Inflammatory macrophage treated with lipopolysaccharide for 4 hours (primary cell): ENCODE measurements around the gene LRRC4C.

ENCODE experiments used
- DNase-seq: peaks from one replicate; pipeline ENCODE4 v3.0.0-alpha.2; 2020

Gene LRRC4C

GRCh38 chr11:40328890-40329614, 1130.4 kb downstream of the LRRC4C start:
- no peak for DNase-seq

GRCh38 chr11:40323241-40323640, 1136.2 kb downstream of the LRRC4C start:
- DNase-seq, result no peak

GRCh38 chr11:40321537-40321936, 1137.9 kb downstream of the LRRC4C start:
- no peak for DNase-seq

- no peak for DNase-seq
These were observed 1143.3 kb downstream of the LRRC4C start for GRCh38 chr11:40316171-40316570.

GRCh38 chr11:40315122-40315521, 1144.3 kb downstream of the LRRC4C start:
- no peak for DNase-seq

GRCh38 chr11:40314327-40314726, 1145.1 kb downstream of the LRRC4C start:
- DNase-seq, result no peak

GRCh38 chr11:40306938-40307548, 1152.4 kb downstream of the LRRC4C start:
- peak; percentile 18 for DNase-seq

- no peak for DNase-seq
These were observed 1156.8 kb downstream of the LRRC4C start for GRCh38 chr11:40302669-40303068.

GRCh38 chr11:40295466-40295865, 1164.0 kb downstream of the LRRC4C start:
- DNase-seq, result no peak

- no peak for DNase-seq
These were observed 1164.7 kb downstream of the LRRC4C start for GRCh38 chr11:40294741-40295140.

GRCh38 chr11:40294349-40294735, 1165.1 kb downstream of the LRRC4C start:
- DNase-seq, result no peak

- peak; percentile 67 for DNase-seq
These were observed 1165.7 kb downstream of the LRRC4C start for GRCh38 chr11:40293655-40294348.

GRCh38 chr11:40292721-40293508, 1166.5 kb downstream of the LRRC4C start:
- no peak for DNase-seq

GRCh38 chr11:40291741-40292140, 1167.7 kb downstream of the LRRC4C start:
- DNase-seq, result no peak

GRCh38 chr11:40291329-40291728, 1168.1 kb downstream of the LRRC4C start:
- no peak for DNase-seq

- DNase-seq, result no peak
These were observed 1169.3 kb downstream of the LRRC4C start for GRCh38 chr11:40290171-40290631.

- no peak for DNase-seq
These were observed 1170.1 kb downstream of the LRRC4C start for GRCh38 chr11:40289370-40289769.

GRCh38 chr11:40287916-40288803, 1171.3 kb downstream of the LRRC4C start:
- no peak for DNase-seq

- no peak for DNase-seq
These were observed 1173.3 kb downstream of the LRRC4C start for GRCh38 chr11:40286137-40286536.

- no peak for DNase-seq
These were observed 1173.9 kb downstream of the LRRC4C start for GRCh38 chr11:40285558-40285957.

GRCh38 chr11:40281052-40281580, 1178.3 kb downstream of the LRRC4C start:
- no peak for DNase-seq
